HUES48 (cell line): ENCODE data around the gene BCL6.
"Not testable (repeated sequence)": the region's sequence is repeated elsewhere in the genome, so short reads cannot be mapped to it uniquely, and the experiment has no call there.

Experiments used
- H3K27ac ChIP-seq: one replicate; pipeline ENCODE4 v1.7.0; 2013; ENCODE audit warnings: low read depth, low read length, inconsistent platforms
- H3K27me3 ChIP-seq: 2 replicates; pipeline ENCODE4 v1.6.1; 2013; ENCODE audit warnings: mild to moderate bottlenecking, low read length; ENCODE audit not compliant: control insufficient read depth, insufficient read depth
- H3K36me3 ChIP-seq: 2 replicates; pipeline ENCODE4 v1.6.1; 2013; ENCODE audit warnings: low read length; ENCODE audit not compliant: control insufficient read depth, insufficient read depth
- H3K4me1 ChIP-seq: 2 replicates; pipeline ENCODE4 v1.6.1; 2013; ENCODE audit warnings: mild to moderate bottlenecking, low read length; ENCODE audit not compliant: control insufficient read depth, insufficient read depth
- H3K4me3 ChIP-seq: 2 replicates; pipeline ENCODE4 v1.5.1; 2013; ENCODE audit warnings: mild to moderate bottlenecking, low read depth, low read length
- H3K9ac ChIP-seq: 2 replicates; pipeline ENCODE4 v1.6.1; 2013; ENCODE audit warnings: mild to moderate bottlenecking, low read depth, low read length, moderate library complexity
- H3K9me3 ChIP-seq: 2 replicates; pipeline ENCODE4 v1.6.1; 2013; ENCODE audit warnings: low read length; ENCODE audit not compliant: control insufficient read depth, insufficient read depth

The BCL6 gene

DNA sequence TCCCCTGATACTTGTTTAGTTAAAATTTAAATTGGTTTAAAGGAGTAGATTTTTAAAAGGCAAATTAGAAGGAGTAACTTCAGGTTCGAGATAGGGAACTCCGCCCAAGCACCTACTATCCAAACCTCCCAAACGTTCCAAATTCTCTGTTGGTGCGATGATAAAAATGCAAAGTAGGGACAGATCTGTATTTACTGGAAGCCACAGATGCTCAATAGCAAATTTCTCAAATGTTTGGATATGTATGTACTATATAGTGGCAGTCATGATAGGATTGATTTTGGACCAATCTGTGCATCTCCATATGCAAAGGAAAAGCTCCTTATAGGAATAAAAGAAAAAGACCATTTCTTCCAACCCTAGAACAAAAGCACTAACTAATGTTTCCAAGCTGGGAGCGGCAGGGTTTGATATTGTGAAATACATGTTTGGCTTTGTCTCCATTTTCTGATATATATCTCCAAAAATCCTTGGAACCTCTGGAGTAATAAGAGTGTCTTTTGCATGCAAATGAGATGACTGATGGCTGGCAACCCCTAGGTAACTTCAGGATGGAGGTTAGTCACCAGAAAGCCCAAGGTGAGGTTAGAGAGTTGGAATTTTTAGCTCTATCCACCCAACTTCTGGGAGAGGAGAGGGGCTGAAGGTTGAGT lies 58.5 kb downstream of the BCL6 start:
- Histone ChIP-seq H3K4me3 (no peak overlapping the region), H3K9me3 (peaks cover 16% of the 10 kb centered on the region), H3K27me3 (no peaks in the 10 kb centered on the region), H3K36me3 (no peaks in the 10 kb centered on the region), H3K27ac (no peak overlapping the region), H3K9ac (no peak overlapping the region), H3K4me1 (no peaks in the 10 kb centered on the region)

DNA sequence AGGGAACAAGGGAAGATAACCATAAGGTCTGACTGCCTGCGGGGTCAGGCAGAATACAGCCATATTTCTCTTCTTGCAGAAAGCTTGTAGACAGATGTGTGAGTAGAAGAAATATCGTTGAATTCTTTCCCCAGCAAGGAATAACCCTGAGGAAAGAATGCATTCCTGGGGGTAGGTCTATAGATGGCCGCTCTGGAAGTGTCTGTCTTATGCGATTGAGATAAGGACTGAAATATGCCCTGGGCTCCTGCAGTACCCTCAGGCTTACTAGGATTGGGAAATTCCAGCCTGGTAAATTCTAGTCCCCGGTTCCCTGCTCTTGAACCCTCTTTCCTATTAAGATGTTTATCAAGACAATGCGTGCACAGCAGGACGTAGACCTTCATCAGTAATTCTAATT lies 59.3 kb downstream of the BCL6 start:
- Histone ChIP-seq H3K36me3 (no peaks in the 10 kb centered on the region), H3K4me3 (no peak overlapping the region), H3K27me3 (no peaks in the 10 kb centered on the region), H3K4me1 (no peaks in the 10 kb centered on the region), H3K9ac (no peak overlapping the region), H3K27ac (no peak overlapping the region), H3K9me3 (peaks cover 16% of the 10 kb centered on the region)

DNA sequence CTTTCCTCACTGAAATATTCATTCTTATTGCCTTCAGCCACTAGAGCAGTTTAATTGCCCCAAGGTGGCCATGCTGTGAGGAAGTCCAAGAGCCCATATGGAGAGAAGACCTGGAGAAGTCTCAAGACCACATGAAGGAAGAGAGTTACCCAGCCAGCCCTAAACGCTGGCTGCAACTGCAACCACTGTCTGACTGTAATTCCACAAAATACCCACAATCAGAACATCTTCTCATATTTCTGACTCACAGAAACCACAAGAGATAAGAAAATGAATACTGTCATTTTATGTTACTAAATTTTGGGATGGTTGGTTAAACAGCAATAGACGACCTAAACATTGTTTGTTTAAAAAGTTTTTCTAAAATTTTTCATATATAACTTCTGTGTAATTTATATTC lies 60.4 kb downstream of the BCL6 start:
- Histone ChIP-seq H3K27ac (no peak overlapping the region), H3K9me3 (peaks cover 16% of the 10 kb centered on the region), H3K4me1 (no peaks in the 10 kb centered on the region), H3K9ac (no peak overlapping the region), H3K27me3 (no peaks in the 10 kb centered on the region), H3K4me3 (no peak overlapping the region), H3K36me3 (no peaks in the 10 kb centered on the region)

DNA sequence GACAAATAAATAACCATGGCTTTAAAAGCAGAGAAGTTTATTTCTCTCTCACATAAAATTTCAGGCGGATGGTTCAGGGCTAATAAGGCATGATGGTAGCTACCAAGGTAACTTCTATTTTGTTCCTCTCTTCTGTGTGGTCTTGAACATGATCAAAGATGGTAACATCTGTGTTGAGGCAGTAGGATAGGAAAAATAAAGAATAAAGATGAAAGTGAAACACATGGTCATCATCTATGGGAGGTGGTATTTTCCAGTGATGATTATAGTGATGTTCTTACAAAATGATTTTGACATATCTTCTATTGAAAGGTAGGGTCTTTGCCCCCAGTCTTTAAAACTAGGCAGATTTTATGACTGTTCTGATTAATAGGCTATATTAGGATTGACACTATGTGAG lies 60.8 kb downstream of the BCL6 start:
- Histone ChIP-seq H3K9ac (no peak overlapping the region), H3K27me3 (no peaks in the 10 kb centered on the region), H3K36me3 (no peaks in the 10 kb centered on the region), H3K27ac (no peak overlapping the region), H3K9me3 (peaks cover 16% of the 10 kb centered on the region), H3K4me3 (no peak overlapping the region), H3K4me1 (peaks cover under 1% of the 10 kb centered on the region; the same call in 1 of the 2 replicates)

DNA sequence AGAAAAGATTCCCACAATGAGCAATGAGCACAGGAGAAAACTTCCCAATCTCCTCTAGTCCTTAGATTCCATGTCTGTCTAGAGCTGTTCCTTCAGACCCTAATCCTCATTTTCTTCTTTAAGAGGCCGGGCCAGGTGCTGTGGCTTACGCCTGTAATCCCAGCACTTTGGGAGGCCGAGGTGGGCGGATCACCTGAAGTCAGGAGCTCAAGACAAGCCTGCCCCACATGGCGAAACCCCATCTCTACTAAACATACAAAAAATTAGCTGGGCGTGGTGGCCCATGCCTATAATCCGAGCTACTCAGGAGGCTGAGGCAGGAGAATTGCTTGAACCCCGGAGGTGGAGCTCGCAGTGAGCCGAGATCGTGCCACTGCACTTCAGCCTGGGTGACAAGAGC lies 63.5 kb downstream of the BCL6 start:
- H3K9ac ChIP-seq, H3K27me3 ChIP-seq, H3K4me3 ChIP-seq, H3K4me1 ChIP-seq, H3K36me3 ChIP-seq, H3K27ac ChIP-seq: not testable (repeated sequence)
- peaks cover 13% of the 10 kb centered on the region for H3K9me3 ChIP-seq

DNA sequence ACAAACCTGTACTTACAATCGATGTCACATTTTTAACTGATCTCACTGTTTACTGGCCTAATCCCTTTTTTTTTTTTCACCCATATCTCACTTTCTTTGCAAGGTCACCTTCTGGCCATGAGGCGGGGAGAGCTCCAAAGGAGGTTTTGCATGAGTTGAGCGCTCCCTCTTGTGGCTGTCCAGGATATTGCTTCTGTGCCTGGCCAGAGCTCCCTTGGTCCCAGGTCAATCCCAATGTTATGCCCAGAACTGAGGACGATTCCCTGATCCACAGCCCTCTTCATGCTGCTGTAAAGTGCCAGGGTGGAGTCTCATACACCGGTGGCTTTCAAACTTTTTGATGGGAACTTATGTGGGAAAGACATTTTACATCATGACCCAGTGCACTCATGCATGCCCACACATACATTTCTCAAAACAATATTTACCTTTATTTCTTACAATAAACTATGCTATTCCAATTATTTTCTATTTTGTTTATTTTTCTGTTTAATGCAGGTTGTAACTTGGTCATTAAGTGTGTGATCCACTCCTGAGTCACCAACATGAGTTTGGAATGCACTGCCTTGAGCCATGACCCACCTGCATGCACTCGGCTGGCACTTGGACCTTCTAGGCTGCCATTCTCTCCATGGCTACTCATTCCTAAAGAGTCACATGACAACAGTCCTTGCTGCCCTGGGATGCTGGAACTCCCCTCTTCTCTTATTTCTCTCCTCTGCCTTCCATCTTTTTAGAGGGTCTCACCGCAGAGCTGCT lies 65.5 kb downstream of the BCL6 start:
- no peaks in the 10 kb centered on the region for H3K9me3 ChIP-seq
- no peak overlapping the region for H3K4me3 ChIP-seq
- no peaks in the 10 kb centered on the region for H3K36me3 ChIP-seq
- peaks cover 6% of the 10 kb centered on the region; the same call in 1 of the 2 replicates for H3K27me3 ChIP-seq
- no peak overlapping the region for H3K9ac ChIP-seq
- peaks cover 5% of the 10 kb centered on the region; the same call in 1 of the 2 replicates for H3K4me1 ChIP-seq
- no peak overlapping the region for H3K27ac ChIP-seq

DNA sequence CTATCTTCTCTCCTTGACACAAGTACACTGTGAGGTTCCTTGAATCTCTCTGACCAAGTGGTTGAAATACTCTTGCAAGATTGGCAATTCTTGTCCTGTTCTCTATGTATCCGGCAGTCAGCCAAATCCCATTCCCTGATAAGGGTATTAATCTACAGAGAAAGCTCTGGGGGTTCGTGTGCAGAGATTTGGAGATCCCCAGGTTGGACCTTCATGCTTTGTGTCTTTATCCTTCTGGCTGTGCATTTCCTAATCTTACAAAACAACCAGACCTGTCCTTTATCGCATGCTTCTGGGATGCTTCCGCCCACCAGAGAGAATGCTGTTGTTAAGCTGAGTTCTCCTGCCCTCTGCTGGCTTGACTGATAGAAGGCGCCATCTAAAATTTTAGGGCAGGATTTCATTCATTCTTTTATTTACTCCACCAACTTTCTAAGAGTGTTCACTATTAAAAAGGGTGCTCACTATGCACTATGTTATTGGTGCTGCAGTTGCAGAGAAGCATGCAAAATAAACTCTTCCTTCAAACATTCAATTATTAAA lies 66.5 kb downstream of the BCL6 start:
- Histone ChIP-seq H3K27me3 (peaks cover 6% of the 10 kb centered on the region; the same call in 1 of the 2 replicates), H3K9me3 (no peaks in the 10 kb centered on the region), H3K36me3 (no peaks in the 10 kb centered on the region), H3K9ac (no peak overlapping the region), H3K4me3 (no peak overlapping the region), H3K4me1 (peaks cover 5% of the 10 kb centered on the region; the same call in 1 of the 2 replicates), H3K27ac (no peak overlapping the region)

DNA sequence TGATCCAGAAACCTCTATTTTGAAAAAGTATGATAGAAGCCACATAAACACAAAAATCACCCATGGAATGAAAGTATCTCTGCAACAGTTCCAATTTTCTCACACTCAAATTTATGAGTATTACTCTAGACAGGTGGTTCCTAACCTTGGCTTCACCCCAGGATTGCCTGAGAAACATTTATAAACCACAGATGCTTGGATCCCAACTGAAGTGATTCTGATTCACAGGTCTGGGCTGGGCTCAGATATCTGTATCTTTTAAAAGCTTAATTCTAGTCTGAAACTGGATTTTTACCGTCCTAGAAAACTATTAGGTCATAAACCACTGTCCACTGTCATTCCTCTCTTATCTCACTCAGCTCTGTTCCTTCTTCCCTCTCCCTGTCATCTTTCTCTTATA lies 67.7 kb downstream of the BCL6 start:
- Histone ChIP-seq H3K4me3 (no peak overlapping the region), H3K9me3 (no peaks in the 10 kb centered on the region), H3K27me3 (peaks cover 6% of the 10 kb centered on the region; the same call in 1 of the 2 replicates), H3K27ac (no peak overlapping the region), H3K9ac (no peak overlapping the region), H3K4me1 (peaks cover 5% of the 10 kb centered on the region; the same call in 1 of the 2 replicates), H3K36me3 (no peaks in the 10 kb centered on the region)

DNA sequence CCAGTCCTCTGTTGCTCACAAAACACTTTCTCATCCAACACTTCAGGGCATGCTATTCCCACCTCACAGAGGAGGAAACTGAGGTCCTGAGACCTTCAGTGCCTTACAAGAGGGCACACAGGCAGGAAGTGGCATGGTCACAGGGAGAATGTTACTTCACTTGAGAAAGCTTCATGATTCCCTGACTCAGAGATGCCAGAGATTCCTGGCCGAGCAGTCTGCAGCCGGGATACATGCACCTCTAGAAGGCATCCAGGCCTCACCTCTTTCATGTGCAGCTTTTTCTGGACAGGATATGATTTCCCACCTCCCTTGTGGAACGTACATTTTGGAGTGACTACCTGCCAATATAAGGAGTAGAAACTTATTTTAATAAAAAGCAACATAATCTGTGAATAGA lies 72.3 kb downstream of the BCL6 start:
- Histone ChIP-seq H3K27me3 (peaks cover 38% of the 10 kb centered on the region), H3K9ac (no peak overlapping the region), H3K4me3 (no peak overlapping the region), H3K9me3 (no peaks in the 10 kb centered on the region), H3K4me1 (peaks cover 5% of the 10 kb centered on the region), H3K36me3 (no peaks in the 10 kb centered on the region), H3K27ac (no peak overlapping the region)
